OCI-M2 (cell line): Measurements from ENCODE around the gene RPTOR.

Experiments
- DNase-seq: peaks from one replicate; lab custom pipeline; 2025; ENCODE audit not compliant: unreplicated experiment; lab: John Stamatoyannopoulos, UW

Gene RPTOR

GRCh38 chr17:80965606-80966005, 421.0 kb downstream of the RPTOR start:
- DNase-seq: no peak

DNA sequence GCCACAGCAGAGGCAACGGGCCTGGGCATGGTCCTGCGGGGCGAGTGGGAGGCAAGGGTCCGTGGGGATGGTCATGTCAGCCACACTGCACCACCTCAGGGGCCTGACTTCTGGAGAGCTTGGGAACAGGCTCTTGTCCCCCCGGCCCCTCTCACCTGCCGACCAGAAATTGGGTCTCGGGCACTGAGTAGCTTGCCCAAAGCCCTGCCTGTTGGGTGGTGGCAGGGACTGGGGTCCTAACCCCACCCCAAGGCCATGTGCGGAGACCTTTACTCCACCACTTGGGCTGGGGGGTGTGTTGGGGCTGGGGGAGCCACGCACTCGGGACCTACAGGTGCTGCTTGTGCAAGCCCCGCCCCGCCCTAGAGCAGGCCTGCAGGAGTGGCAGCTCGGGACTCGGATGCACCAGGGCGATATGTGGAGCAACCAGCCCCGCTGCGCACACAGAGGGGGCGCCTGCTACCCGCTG, 422.8 kb downstream of the RPTOR start:
- DNase-seq: no peak

DNA sequence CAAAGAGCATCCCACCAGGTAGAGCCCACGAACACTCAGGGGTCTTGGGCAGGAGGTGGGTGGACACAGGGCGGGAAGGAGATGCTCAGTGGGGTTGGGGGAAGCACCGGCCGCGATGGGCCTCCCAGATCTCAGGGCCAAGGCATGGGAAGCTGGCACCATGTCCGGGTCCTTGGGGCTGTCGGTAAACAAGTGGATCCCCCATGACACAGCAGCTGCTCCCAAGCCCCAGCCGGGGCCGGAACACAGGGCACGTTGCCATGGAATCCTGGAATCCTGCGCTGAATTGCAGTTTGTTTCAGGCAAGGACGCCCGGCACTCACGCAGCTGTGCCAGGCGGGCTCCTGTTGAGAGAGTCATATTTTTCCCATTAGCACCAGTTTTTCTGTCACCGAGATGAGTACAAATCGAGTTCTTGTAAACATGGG, 424.0 kb downstream of the RPTOR start:
- no peak for DNase-seq

DNA sequence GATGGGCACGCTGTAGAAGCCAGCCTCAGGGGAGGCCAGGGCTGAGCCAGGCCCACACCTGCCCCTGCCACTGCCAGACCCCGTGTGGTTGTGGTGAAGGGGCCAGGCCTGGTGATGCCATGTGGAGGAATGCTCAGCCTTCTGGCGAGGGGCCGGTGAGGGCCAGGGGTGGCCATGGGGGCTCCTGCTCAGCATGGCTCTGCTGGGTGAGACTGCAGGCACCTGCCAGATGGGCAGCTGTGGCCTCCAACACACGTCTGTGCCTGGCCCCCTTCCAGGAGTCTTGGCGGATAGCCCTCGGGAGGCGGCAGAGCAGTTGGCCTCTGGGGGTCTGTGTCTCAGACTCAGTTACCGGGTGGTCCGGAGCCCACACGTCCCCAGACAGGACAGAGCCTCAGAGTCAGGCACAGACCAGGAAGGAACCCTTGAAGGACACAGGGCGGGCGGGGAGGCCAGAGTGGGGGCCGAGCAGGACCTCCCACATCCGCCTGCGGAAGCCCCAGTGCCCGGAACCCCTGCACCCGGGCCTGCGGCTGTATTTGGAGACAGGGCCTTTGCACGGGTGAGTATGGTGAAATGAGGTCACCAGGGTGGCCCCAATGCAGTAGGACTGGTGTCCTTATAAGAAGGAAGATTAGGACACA, 424.5 kb downstream of the RPTOR start:
- no peak for DNase-seq

- no peak for DNase-seq
These were observed 425.0 kb downstream of the RPTOR start for GRCh38 chr17:80969674-80970043.

- no peak for DNase-seq
These were observed 425.6 kb downstream of the RPTOR start for GRCh38 chr17:80970044-80970761.

DNA sequence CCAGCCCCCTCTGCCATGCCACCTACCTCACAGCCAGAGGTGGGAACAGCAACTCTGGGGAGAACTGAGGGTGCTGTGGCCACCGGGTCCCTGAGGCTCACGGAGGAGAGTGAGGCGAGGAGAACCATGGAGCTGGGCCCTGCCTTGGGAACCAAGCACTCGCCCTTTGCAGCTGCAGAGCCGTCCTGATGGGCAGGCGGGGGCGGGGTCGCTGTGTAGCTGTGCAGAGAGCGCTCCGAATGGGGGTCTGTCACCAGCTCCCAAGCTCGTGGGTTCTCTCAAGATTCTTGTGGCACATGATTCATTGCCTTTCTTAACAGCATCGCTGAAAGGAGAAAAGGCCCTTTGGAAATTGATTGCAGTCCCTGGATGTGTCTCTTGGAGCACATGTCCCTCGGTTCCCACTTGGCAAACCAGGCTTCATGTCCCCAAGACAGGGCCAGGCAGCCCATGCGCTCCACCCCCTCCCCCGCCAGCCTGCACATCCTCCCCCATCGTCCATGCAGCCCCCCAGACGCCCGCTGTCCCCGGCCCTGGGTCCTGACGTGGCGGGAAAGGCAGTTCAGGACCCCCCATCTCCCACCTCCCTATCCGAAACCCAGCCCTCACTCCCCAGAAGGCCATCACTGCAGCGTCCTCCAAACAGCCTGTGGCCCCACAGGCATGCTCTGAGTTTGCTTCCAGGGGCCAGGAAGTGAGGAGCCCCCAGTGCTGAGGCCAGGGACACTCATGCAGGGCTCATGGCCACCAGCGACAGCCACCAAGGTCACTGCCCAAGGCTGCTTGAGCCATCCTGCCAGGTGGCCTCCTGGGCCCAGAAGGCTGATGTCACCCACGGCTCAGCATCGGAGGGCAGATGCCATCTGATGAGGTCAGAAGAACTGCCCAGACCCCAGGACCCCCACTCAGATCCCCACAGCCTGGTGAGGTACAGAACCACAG, 426.4 kb downstream of the RPTOR start:
- DNase-seq: no peak

DNA sequence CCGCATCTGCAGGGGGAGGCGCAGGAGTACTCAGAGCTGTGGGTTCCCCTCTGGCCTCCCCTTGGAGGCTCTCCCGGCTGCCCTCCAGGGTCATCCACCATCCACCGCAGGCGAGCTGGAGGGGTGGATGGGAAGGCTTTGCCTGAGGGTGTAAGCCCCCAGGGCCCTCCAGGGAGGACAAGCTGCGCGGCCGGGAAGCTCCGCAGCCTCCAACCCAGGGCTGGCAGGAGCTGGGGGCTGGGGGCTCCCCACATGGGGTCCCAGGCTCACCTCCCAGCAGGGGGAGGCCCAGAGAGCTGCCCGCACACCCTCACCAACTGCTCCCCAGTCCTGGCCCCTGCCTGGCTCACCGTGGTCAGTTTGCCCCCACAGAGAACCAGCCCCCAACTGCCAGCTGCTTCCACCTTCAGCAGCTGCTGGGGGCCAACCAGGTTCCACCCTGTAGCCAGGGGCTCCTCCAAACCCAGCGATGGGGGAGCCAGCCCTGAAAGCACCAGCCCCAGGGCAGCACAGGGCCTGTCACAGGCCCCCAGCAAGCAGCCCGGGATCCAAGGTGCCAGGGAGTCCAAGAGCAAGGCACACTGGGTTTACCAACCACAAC, 427.2 kb downstream of the RPTOR start:
- DNase-seq: no peak

- no peak for DNase-seq
These were observed 432.1 kb downstream of the RPTOR start for GRCh38 chr17:80976701-80977100.

DNA sequence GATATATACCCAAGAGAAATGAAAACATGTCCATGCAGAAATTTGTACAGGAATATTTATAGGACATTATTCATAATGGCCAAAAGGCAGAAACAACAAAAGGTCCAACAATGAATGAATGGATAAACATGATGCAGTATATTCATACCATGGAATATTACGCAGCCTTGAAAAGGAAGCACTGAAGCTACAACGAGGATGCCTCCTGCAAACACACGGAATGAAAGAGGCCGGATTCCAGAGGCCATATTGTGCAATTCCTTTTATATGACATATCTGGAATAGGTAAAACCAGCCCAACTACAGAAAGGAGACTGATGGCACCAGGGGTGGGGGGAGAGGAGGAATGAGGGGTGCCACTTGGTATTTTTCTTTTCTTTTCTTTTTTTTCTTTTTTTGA, 432.5 kb downstream of the RPTOR start:
- DNase-seq: no peak

GRCh38 chr17:80978499-80979497, 434.2 kb downstream of the RPTOR start:
- no peak for DNase-seq

DNA sequence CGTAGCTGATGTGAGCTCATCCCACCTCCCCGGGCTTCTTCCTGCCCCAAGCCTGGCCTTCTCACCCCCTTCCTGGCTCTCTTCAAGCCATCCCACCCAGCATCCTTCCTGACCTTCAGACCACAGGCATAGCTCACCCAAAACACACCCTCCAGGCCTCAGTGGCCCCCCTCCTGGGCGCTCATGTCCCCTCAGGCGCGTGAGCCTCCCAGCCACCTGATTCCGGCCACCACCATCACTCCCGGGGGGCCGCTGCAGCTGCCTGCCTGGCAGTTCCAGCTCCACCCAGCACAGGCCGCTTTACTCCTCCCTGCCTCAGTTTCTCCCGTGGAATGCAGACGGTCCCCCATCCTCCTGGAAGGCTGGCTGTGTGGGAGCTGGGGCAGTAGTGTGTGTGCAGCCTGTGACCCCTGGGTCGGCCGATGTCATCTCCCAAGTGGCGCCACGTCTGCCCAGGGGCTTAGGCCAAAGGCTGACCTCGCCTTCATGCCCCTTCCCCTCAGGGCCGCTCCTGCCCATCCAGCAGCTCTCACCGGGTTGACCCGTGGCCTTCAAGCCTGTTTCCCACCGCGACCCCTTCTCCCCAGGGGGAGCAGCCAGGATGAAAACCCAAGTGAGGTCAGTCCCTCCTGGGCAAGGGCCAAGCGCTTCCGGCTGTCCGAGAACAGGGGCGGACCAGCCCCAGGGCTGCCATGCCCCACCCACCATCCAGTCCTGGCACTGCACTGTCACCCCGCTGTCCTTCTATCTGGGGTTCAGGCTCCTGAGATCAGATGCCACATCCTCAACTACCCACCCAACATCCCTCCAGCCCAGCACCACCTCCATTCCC, 435.1 kb downstream of the RPTOR start:
- DNase-seq: no peak

DNA sequence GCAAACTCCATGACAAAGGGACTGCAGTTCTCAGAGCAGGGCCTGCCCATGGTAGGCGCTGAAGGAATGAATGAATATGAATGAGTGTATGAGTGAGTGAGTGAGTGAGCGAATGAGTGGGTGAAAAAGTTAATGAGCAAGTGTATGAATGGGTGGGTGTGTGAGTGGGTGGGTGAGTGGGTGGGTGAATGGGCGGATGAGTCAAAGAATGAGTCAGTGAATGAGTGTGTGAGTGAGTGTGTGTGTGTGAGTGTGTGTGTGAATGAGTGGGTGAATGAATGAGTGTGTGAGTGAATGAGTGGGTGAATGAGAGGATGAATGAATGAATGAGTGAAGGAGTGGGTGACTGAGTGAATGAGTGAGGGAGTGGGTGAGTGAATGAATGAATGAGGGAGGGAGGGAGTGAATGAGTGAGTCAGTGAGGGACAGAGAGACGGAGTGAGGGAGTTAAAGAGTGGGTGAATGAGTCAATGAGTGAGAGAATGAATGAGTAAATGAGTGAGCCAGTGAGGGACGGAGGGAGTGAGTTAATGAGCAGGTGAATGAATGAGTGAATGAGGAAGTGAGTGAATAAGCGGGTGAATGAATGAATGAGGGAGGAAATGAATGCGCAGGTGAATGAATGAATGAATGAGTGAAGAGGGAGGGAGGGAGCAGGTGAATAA, 435.9 kb downstream of the RPTOR start:
- DNase-seq: no peak

DNA sequence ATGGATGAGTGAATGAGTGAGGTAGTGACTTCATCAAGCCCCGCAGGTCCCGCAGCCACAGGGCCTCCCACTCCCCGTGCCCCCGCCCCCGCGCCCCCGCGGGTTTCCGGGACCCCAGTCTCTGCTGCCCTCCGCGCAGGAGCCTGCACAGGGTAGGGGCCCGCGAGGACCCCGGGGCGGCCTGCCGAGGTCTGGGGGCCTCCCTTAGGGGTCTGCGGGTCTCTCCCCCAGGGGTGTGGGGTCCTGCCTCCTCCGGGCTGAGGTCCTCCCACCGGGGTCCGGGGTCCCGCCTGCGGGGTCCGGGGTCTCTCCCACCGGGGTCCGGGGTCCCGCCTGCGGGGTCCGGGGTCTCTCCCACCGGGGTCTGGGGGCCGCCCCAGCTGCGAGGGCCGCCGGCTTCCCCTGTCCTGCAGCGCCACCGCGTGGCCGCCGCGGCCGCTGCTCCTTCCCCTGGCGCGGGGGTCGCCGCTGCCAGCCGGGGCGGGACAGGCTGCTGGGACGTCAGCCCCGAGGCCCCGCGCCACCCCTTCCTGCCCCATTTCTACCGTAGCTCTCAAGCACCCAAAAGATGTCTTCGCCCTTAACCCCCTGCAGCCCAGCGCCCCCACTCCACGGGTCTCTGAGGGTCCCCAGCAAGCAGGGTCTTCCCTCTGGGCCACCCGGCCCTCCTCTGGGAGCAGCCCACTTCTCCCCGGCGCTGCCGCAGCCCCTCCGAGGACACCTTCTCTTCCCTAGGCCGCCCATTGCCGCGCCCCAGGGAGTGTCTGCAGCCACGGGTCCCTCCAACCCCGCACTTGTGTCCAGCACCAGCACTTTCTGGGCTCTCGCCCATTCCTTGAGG, 436.6 kb downstream of the RPTOR start:
- DNase-seq: no peak

DNA sequence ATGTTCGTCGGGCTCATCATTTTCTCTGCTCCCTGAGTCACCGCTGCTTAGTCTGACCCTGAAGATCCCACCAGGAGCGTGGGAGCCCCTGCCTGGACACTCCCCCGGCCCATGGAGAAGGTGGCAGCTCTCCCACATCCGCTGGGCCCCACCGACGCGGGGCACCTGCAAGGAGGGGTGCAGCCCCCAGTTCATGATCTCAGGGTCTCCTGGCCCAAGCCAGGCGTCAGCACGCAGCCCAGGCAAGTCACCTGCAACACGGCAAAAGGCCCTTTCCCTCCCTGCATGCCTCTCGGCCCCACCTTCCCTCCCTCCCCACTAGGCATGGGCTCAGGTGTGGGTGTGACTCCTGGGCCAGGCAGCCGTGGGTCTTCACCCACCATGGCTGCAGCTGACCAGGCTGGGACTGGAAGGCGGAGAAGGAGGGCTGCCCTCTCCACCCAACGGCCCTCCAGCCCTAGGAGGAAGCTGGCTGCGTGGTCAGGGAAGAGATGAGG, 437.3 kb downstream of the RPTOR start:
- DNase-seq: no peak

DNA sequence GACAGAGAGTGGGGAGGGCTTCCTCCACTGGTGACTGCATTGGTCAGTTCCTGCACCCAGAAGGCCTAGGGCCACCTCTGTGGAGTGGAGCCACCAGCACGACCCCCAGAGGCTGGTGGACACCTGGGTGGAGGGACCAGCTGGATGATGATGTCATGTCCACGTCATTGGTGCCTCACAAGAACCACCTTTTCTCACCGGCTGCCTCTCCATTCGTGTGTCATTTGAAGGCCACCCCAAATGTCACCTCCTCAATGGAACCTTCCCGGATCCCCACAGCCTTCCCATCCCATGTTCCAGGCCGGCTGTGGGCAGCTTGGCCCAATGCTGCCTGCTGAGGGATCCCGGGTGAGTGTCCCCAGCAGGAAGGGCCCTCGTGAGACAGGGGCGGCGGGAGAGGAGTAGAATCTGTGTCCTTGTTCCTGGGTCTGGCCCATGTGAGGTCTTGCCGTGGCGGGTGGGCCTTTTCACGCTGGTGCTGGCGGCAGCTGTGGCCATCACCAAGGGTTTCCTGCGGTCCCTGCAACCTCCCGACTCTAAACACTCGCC, 437.9 kb downstream of the RPTOR start:
- no peak for DNase-seq

GRCh38 chr17:80983545-80983944, 438.9 kb downstream of the RPTOR start:
- no peak for DNase-seq
